ENCODE results near the gene CTXND1.
A peak's percentile ranks its signal among the peaks of the same experiment; 100 is the strongest.

Gene CTXND1

GRCh38 chr15:80260551-80260950 is 8.5 kb upstream of the CTXND1 start:
- no peak for DNase-seq (ENCODE audit: low read depth)
- TF ChIP-seq, protein P1, sequence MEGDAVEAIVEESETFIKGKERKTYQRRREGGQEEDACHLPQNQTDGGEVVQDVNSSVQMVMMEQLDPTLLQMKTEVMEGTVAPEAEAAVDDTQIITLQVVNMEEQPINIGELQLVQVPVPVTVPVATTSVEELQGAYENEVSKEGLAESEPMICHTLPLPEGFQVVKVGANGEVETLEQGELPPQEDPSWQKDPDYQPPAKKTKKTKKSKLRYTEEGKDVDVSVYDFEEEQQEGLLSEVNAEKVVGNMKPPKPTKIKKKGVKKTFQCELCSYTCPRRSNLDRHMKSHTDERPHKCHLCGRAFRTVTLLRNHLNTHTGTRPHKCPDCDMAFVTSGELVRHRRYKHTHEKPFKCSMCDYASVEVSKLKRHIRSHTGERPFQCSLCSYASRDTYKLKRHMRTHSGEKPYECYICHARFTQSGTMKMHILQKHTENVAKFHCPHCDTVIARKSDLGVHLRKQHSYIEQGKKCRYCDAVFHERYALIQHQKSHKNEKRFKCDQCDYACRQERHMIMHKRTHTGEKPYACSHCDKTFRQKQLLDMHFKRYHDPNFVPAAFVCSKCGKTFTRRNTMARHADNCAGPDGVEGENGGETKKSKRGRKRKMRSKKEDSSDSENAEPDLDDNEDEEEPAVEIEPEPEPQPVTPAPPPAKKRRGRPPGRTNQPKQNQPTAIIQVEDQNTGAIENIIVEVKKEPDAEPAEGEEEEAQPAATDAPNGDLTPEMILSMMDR (conservative IDR thresholded peaks at IDR 0.05; ENCODE audit: low read depth, low read length): no peak
- H3K4me3 ChIP-seq (ENCODE audit: low read depth, low read length): no peak overlapping the region

DNA sequence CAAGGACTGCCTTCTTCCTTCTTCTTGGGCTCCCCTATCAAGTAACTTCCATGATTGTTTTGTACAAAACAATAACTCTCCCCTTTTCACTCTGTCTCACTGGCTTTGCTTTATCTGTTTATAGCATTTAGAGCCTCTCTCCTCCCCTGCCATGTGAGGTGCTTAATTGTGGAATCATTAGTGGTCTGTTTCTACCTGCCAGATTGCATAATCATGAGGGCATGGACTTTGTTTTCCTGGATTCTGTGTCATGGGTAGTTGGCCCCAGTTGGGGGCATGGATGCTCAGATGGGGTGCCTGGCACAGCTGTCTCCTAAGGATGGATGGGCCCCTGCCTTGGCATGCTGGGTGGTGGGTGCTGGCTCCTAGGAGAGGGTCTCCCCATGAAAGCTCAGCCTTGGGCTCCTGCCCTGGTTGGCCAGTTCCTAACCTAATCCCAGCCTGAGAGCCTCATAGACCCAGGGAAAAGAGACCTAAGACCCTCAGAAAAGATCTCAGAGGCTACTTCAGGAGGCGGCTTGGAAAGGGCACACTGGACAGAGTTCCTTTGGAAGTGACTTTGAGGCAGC is 8.0 kb upstream of the CTXND1 start:
- TF ChIP-seq, protein P1 (conservative IDR thresholded peaks at IDR 0.05; ENCODE audit: low read depth, low read length): no peak
- DNase-seq (ENCODE audit: low read depth): no peak

GRCh38 chr15:80251428-80252120 is 439 bp downstream of the CTXND1 start:
- no peak for DNase-seq (ENCODE audit: low read depth)
- TF ChIP-seq, protein P1 (conservative IDR thresholded peaks at IDR 0.05; ENCODE audit: low read depth, low read length): no peak
- peak overlapping the region; percentile 14 for H3K4me3 ChIP-seq (ENCODE audit: low read depth, low read length)

More for the DNA sequence above, 8.0 kb upstream of the CTXND1 start:
- H3K4me3 ChIP-seq (ENCODE audit: low read depth, low read length): no peak overlapping the region

GRCh38 chr15:80250614-80251427 is 1.2 kb downstream of the CTXND1 start:
- DNase-seq (ENCODE audit: low read depth): no peak
- H3K4me3 ChIP-seq (ENCODE audit: low read depth, low read length): no peak overlapping the region
- TF ChIP-seq, protein P1 (conservative IDR thresholded peaks at IDR 0.05; ENCODE audit: low read depth, low read length): no peak

DNA sequence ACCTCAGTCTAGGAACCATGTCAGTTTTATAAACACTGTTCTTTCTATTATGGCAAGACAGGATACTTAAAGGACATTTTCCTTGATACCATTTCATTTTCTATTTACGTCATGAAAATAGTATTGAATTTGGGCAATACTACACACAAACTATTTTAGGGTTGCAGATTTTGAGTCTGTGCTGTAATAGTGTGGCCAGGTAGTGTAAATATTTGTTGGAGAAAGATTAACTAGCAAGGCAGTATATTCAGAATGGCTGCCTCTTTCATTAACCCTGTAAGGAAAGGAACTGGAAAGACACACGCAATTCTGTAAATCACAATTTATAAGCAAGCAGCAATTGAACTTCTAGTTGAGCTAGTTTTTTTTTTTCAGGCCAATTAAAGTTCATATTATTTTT is 2.0 kb downstream of the CTXND1 start:
- TF ChIP-seq, protein P1 (conservative IDR thresholded peaks at IDR 0.05; ENCODE audit: low read depth, low read length): no peak
- no peak overlapping the region for H3K4me3 ChIP-seq (ENCODE audit: low read depth, low read length)
- DNase-seq (ENCODE audit: low read depth): no peak

GRCh38 chr15:80247320-80247719 is 4.7 kb downstream of the CTXND1 start:
- no peak for DNase-seq (ENCODE audit: low read depth)
- TF ChIP-seq, protein P1 (conservative IDR thresholded peaks at IDR 0.05; ENCODE audit: low read depth, low read length): no peak
- H3K4me3 ChIP-seq (ENCODE audit: low read depth, low read length): no peak overlapping the region

Data from choroid plexus epithelial cell (primary cell).